ENCODE measurements around the gene TP73. TPM values are rescaled to one million over a fixed set of nuclear protein-coding genes. Genes with fewer than 3 reads are reported as not detected.

The TP73 gene
- total RNA-seq, 1 donor from 2014 or later = not detected

DNA sequence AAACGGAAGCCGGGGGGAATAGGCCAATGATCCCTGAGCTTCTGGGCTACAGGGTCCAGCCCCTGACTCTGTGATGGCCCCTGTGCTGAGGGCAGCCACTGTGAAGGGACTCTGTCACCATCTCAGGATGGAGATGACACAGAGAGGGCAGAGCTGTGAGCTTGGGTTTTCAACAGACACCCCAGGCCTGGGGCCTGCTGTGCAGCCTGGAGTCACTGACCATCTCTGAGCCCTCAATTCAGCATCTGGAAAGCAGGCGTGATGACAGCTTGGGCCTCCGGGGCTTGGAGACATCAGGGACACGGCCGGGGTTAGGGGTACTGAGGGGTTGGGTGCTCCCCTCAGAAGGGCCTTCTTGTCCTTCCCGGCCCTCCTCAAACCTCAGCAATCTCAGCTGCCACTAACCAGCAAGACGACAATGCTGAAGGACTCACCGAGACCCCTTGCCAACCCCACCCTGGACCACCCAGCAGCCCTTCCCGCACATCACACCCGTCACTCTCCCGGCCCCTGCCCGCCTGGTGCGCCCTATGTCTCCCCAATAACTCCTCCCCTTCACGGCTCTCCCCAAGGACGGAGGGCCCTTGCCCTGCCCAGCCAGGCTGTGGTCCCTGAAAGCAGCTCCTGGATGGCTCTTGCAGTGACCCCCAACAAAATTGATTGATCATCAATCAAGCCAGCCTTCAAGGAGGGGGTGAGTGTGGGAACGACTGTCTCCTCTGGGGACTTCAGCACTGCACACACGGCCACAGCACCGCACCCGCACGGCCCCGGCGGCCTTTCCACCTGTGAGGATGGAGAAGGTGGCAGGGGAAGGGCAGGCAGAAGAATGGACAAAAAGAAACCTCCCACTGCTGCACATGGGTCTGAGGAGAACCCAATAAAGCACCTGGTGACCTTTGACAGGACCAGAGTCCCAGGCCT is 45.3 kb upstream of the TP73 start:
- Histone ChIP-seq H3K4me1 (peaks cover 3 to 15% of the 10 kb centered on the region in 2 donors), H3K36me3 (no peaks in the 10 kb centered on the region), H3K9me3 (no peaks in the 10 kb centered on the region), H3K27ac (no peak overlapping the region), H3K4me3 (no peak overlapping the region), H3K27me3 (peaks cover 6% of the 10 kb centered on the region)
- DNase-seq (ENCODE audit: low spot score in 2 of 2) = no peak
- TF ChIP-seq, protein P1, sequence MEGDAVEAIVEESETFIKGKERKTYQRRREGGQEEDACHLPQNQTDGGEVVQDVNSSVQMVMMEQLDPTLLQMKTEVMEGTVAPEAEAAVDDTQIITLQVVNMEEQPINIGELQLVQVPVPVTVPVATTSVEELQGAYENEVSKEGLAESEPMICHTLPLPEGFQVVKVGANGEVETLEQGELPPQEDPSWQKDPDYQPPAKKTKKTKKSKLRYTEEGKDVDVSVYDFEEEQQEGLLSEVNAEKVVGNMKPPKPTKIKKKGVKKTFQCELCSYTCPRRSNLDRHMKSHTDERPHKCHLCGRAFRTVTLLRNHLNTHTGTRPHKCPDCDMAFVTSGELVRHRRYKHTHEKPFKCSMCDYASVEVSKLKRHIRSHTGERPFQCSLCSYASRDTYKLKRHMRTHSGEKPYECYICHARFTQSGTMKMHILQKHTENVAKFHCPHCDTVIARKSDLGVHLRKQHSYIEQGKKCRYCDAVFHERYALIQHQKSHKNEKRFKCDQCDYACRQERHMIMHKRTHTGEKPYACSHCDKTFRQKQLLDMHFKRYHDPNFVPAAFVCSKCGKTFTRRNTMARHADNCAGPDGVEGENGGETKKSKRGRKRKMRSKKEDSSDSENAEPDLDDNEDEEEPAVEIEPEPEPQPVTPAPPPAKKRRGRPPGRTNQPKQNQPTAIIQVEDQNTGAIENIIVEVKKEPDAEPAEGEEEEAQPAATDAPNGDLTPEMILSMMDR (IDR thresholded peaks at IDR 0.05) = no peak
- intact Hi-C loops (cut with DNase I) = no loop called here

GRCh38 chr1:3607703-3608065 is 44.6 kb upstream of the TP73 start:
- no peaks in the 10 kb centered on the region for H3K36me3 ChIP-seq
- peaks cover 6% of the 10 kb centered on the region for H3K27me3 ChIP-seq
- no peaks in the 10 kb centered on the region for H3K9me3 ChIP-seq
- no peak overlapping the region for H3K27ac ChIP-seq
- no peak overlapping the region for H3K4me3 ChIP-seq
- intact Hi-C loops (cut with DNase I) = no loop called here
- no peak for DNase-seq (ENCODE audit: low spot score in 2 of 2)
- TF ChIP-seq, protein P1 (IDR thresholded peaks at IDR 0.05) = no peak
- peaks cover 3 to 15% of the 10 kb centered on the region in 2 donors for H3K4me1 ChIP-seq

GRCh38 chr1:3608154-3608553 is 44.2 kb upstream of the TP73 start:
- DNase-seq (ENCODE audit: low spot score in 2 of 2) = no peak
- Histone ChIP-seq H3K4me3 (no peak overlapping the region), H3K27ac (no peak overlapping the region), H3K9me3 (no peaks in the 10 kb centered on the region), H3K4me1 (peaks cover 3 to 15% of the 10 kb centered on the region in 2 donors), H3K27me3 (peaks cover 6% of the 10 kb centered on the region), H3K36me3 (no peaks in the 10 kb centered on the region)
- intact Hi-C loops (cut with DNase I) = no loop called here
- TF ChIP-seq, protein P1 (IDR thresholded peaks at IDR 0.05) = no peak

DNA sequence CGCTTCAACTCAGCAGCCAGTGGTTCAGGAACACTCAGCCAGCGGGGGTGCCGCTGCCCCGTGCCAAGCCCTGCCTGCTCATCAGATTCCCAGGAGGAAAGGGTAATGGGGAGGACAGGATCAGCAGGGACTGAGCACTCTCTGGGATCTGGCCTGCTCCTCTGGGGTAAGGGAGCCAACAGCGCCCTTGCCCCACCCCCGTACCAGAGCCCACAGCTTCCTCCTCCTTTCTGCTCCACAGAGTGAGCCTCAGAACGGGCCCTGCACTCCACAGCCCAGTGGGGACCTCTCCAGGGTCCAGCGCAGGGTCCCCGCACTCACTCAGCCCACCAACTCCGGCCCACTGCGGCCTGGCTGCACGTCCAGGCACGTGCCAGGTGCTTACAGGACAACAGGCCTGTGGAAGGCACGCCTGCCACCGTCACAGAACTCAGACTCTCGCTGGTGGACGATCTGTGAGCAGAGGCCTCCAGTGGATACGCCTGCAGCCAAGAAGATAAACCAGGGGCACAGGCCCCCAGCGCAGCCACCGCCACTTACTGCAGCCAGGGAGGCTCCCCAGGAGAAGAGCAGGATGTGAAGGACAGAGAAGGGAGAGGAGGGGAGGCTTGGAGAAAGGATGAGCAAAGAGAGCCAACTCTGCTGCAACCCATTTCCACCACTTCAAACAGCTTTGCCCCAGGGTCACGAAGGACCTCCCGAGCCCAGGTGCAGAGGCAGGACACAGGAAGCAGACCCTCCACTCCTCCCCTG is 43.1 kb upstream of the TP73 start:
- TF ChIP-seq, protein P1 (IDR thresholded peaks at IDR 0.05) = no peak
- peaks cover 6% of the 10 kb centered on the region for H3K27me3 ChIP-seq
- intact Hi-C loops (cut with DNase I) = no loop called here
- DNase-seq (ENCODE audit: low spot score in 2 of 2) = no peak
- no peak overlapping the region for H3K4me3 ChIP-seq
- H3K4me1 ChIP-seq = peaks cover 3 to 15% of the 10 kb centered on the region in 2 donors
- H3K27ac ChIP-seq = no peak overlapping the region
- no peaks in the 10 kb centered on the region for H3K36me3 ChIP-seq
- no peaks in the 10 kb centered on the region for H3K9me3 ChIP-seq

DNA sequence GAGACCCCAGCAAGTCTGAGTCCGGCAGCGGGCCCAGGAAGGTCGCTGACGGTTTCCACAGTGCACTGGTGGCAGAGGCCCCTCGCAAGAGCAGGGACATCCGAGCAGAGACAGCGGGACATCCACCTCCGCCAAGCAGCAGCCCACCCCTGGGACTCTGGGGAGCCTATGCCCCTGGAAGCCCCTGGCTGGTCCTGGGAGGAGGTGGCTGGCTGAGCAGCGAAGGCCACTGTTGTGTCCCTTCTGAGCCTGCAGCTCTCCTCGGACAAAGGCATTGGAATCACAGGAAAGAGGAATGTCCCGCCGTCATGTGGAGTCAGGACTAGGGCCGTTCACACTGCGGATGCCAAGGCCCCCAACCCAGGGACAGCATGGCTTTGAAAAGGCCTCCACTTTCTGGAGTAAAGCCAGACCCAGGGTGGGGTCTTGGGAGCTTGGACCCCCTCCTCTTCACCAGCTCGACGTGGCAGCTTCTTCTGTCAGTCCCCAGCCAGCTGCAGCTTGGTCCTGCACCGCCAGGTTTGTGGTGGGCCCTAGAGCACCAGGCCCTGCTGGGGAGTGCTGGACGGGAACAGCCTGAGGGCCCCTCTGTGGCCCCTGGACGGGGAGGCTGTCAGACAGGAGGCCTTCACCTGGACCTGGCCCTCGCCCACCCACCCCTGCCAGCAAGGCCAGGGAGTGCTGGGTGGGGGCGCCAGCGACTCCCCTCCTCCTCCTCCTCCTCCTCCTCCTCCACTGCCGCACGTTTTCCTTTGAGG is 42.4 kb upstream of the TP73 start:
- peaks cover 6% of the 10 kb centered on the region for H3K27me3 ChIP-seq
- DNase-seq (ENCODE audit: low spot score in 2 of 2) = no peak
- no peak overlapping the region for H3K27ac ChIP-seq
- no peak overlapping the region for H3K4me3 ChIP-seq
- intact Hi-C loops (cut with DNase I) = no loop called here
- TF ChIP-seq, protein P1 (IDR thresholded peaks at IDR 0.05) = no peak
- H3K36me3 ChIP-seq = no peaks in the 10 kb centered on the region
- no peaks in the 10 kb centered on the region for H3K9me3 ChIP-seq
- peaks cover 3 to 15% of the 10 kb centered on the region in 2 donors for H3K4me1 ChIP-seq

Data from ascending aorta (tissue), 2 donors.